NCI-H2107 treated with DMSO at 0.1 percent for 48 hours (cell line): ENCODE results near the gene PLEKHG7.
"Not testable (repeated sequence)": the region's sequence is repeated elsewhere in the genome, so short reads cannot be mapped to it uniquely, and the experiment has no call there.

Experiments
- DNase-seq: peaks from one replicate; lab custom pipeline; 2025; ENCODE audit not compliant: unreplicated experiment; lab: John Stamatoyannopoulos, UW

Gene PLEKHG7

DNA sequence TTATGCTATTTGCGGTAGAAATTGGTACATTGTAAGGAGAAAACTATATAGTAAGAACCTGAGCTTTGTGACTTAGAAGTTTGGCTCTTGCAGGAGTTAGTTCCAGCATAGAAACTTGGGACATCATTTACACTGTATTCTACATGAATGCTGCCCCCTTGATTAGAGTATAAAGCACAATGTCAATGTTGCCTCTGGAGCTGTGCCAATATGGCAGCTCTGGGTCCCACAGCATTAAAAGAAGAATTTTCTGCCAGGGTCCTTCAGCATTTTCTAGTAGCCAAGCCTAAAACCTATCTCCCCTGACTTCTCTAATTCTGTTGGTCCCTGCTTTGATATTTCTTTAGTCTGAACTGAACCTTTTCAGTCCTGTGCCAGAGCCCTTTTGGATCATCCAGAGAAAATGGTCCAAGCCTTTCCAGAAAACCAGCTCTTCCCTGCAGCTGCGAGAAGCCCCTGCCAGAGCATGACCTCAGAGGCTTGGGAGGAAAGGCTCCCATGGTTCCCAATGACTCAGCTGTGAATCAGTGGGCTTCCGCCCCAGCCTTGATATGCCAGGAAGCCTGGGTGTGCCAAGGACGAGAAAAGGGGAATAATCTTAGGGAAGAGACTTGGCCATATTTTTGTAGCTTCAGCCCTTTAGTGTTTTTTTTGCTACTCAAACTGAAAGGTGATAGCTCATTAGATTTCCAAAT lies 43.2 kb downstream of the PLEKHG7 start:
- no peak for DNase-seq

GRCh38 chr12:92747151-92747550 lies 44.4 kb downstream of the PLEKHG7 start:
- DNase-seq = no peak

- not testable (repeated sequence) for DNase-seq
These were observed 46.9 kb downstream of the PLEKHG7 start for GRCh38 chr12:92749691-92750090.

DNA sequence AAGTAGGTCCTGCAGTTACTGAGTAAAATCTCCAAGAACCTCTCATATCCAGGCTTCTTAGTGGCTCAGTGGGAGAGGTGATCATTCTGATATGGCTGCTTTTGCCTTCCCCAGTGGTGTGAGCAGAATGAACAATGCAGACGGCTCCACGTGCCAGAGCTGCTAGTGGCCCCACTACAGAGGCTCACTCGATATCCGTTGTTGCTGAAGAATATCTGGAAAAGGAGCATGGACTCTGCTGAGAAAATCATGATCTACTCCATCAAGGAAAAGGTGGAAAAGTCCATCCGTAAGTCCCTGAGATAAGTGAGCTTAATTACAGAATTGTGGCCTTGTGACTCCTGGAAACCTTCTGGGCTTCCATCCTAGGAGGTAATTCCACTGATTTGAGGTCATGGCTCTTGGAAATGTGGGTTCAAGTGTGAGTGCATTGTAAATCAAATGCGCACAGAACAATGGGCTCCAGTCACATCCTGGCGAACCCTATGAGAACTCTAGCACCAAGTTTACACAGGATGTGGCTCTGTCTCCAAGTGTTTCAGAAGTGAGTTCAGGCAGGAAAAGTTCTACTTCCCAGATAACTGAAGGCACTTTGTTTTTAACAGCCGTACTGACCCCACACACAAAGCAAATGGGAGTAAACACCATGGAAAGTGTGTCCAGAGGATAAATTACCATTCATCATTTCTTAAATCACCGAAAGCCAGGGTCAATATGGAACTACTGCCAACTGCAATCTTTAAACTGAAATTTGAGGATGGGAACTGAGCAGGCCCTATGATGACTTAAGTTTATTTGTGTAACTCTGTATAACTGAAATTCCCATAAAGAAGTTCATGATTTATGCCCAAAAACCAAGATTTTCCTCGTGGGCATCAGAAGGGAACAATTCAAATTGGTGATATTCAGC lies 51.4 kb downstream of the PLEKHG7 start:
- DNase-seq = no peak

- DNase-seq = no peak
These were observed 54.3 kb downstream of the PLEKHG7 start for GRCh38 chr12:92756898-92757596.

GRCh38 chr12:92757597-92758121 lies 54.9 kb downstream of the PLEKHG7 start:
- no peak for DNase-seq

- DNase-seq = no peak
These were observed 57.0 kb downstream of the PLEKHG7 start for GRCh38 chr12:92759634-92760268.

GRCh38 chr12:92762773-92763172 lies 60.0 kb downstream of the PLEKHG7 start:
- no peak for DNase-seq

GRCh38 chr12:92764831-92765230 lies 62.0 kb downstream of the PLEKHG7 start:
- DNase-seq = no peak

DNA sequence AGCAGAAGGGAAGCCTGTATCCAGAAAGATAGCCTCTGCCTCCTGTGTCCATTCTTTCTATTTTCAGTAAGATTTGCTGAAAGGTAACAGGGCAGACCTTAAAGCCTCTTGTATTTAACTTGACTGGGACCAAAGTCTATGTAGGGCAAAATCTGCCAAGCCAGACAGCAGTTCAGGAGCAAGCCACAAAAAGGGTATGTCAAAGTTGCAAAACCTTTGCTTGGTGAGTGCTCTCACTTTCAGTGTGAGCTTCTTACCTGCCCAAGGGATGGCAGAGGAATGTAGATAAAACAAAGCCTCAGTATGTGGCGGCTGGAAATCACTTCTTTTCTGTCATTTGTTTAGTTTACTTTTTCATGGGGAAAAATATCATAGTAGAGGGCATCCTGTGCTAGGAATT lies 63.1 kb downstream of the PLEKHG7 start:
- no peak for DNase-seq

DNA sequence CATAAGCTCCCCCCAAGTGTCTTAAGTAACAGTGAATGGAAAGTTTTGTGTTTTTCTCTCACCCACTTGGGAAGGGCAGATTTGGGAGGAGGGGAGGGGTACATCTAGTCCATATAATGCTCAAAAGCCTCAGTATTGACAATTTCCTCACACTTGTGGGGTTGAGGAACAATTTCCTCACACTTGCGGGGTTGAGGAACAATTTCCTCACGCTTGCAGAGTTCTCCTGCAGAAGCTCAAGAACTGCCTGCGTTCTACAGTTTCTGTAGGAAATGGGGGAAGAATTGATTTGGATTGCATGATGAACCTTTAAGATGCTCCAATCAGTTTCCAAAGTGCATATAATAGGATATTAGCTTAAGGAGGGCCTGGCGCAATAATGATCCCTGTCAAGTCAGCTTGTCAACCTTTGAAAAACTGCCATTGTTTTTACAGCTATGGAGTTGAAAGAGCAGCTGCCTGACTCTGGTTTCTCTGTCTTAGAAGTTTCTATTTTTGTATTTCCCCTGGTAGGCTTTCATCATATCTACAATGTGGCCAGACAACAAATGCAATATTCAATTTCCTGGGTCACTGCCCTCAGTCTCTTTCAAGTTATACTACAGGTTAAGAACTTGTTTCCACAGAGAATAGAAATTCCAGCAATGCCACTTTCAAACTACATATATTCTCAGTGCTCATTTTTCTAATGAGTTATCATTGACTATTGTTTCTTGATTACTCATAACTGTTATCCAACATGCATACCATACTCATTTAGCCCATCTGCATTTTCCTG lies 66.5 kb downstream of the PLEKHG7 start:
- DNase-seq = no peak

DNA sequence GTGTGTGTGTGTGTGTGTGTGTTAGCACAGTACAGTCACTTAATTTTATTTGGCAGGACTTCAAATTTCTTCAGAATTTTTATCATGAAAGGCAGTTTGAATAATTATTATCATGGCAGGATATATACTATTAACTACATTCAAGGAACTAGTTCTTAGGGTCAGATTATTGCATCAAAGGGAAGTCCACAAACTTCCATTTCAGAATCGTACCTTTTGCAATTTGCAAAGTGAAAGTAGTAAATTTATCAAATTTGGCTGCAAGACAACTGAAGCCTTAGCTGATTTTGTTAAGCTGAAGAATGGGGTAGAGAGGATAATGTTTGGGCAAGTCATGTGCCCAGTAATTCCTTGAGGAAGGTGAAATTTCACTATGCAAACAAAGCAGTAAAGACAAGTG lies 68.2 kb downstream of the PLEKHG7 start:
- no peak for DNase-seq

DNA sequence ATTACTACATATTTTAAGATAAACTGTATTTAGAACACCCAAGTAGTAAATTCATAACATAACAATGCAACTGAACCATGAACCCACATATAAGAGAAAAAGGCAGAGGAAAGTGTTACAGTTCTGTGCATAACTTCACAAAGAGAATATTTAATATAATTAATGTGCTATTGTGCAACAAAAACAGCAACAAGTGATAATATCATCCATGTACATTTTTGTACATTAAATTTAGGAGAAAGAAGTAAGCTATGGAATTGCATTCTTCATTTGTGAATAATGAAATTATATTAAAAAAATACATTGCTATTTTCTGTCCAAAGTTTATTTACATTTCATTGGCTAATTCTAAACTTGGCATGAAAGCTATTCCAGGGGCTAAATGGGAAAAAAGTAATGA lies 72.6 kb downstream of the PLEKHG7 start:
- DNase-seq = no peak

DNA sequence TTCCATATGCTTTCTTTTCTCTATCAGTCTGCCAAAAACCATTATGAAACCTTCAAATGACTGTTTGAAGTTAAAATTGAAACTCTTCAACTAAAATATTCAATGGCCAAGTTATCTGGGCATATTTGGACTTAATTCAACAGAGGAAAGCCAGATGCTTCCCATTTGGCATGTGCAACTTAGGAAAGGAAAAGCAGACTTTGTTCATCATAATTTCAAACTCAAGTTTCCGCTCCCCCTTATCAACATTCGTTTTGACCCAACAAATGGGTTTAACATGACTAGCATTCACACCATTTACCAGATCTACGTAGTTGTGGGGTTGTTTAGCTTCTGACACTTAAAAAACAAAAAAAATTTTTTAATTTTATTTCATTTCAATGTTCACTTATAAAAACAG lies 75.7 kb downstream of the PLEKHG7 start:
- no peak for DNase-seq

GRCh38 chr12:92779902-92780301 lies 77.1 kb downstream of the PLEKHG7 start:
- DNase-seq = no peak

GRCh38 chr12:92784356-92784755 lies 81.6 kb downstream of the PLEKHG7 start:
- no peak for DNase-seq

DNA sequence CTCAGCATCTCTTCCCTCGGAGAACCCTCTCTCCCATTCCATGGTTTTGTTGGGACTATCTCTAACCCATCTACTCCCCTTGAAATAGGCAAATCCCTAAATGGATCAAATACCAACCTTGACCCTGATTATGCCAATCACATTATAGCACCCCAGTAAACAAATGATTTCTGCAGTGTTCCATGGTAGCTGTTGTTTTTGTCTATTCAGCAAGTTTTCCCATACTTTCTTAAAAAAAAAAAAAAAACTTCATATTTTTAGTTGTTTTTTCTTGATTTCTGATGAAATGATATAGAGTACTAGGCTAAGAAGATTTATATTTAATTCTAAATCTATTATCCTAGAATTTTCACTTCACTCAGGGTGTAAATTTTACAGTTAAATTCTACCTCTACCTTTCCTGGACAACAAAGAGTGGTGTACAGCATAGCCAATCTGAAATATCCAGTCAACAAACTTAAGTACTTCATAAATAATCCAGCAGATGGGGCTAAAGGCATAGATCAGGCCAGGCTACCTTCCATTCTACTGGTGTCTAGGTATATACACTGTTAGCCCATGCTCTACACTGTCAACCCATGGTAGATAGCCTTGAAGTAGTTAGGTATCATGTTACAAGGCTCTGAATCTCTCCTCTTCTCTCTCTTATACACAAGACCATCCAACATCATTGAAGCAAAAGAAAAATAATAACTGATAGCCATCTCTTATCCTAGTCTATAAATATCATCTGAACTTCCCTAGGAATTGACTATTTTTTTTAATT lies 82.2 kb downstream of the PLEKHG7 start:
- peak; percentile 98 for DNase-seq

- no peak for DNase-seq
These were observed 82.8 kb downstream of the PLEKHG7 start for GRCh38 chr12:92785563-92785950.

- DNase-seq = no peak
These were observed 83.3 kb downstream of the PLEKHG7 start for GRCh38 chr12:92786045-92786444.
